Measurements from ENCODE around the gene UNC5A. TPM values are rescaled to one million over a fixed set of nuclear protein-coding genes. Genes with fewer than 3 reads are reported as not detected.

UNC5A gene
- polyA plus RNA-seq, 2 donors = 0.02 TPM; not detected in 1

DNA sequence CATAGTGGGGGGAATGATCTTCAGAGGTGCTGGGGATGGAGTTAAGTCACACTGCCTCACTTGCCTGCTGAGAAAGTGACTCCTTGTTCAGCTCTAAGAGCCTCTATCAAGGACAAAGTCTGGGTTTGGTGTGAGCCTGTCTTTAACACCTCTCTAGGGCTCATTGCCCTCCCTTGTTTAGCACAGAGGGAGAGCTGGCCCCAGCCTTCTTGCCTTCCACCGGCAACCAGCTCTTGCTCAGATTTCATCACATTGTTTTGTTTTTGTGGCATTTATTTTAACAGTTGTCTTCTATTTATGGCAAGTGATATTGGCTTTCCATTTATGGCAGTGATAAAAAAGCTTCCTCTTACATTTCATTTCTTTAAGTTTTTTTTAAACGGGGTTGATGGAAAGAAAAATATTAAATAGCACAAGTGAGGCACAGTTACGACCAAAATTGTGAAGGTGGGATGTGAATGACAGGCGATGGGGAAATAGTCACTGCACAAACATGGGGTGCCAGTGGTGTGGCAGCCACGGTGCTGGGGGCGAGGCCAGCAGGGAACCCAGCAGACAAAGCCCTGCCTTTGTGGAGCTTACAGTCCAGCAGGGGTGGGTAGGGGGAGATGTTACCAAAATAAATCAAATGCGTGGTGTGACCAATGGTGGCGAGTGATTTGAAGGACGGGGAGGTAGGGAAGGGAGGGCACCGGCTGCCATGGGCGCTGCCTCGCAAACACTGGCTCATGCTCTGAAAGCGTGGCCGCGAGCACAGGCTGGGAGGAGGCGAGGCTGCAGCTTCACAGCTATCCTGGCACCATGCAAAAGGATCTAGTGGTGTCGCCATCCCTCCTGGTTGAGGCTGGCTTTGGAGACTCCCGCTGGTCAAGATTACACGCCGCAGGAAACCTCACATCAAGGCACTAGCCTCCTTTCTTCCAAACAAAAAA lies 21.2 kb upstream of the UNC5A start:
- WGBS, 2 donors = 40 to 44% methylated on average over 19 to 20 of the region's 20 CpGs
- no peaks in the 10 kb centered on the region for H3K9me3 ChIP-seq (ENCODE audit: control insufficient read depth in 2 of 2, insufficient read depth in 1 of 2, low read depth in 1 of 2, low read length in 1 of 2)
- H3K36me3 ChIP-seq (ENCODE audit: control insufficient read depth in 2 of 2, insufficient read depth in 2 of 2, low read length in 1 of 2) = no peaks in the 10 kb centered on the region
- H3K27ac ChIP-seq (ENCODE audit: low read depth in 2 of 2, low read length in 1 of 2) = no peak overlapping the region
- no peak overlapping the region for H3K4me3 ChIP-seq (ENCODE audit: low read depth in 1 of 2, low read length in 2 of 2)
- H3K4me1 ChIP-seq (ENCODE audit: control insufficient read depth in 2 of 2, insufficient read depth in 2 of 2, low read length in 1 of 2) = peaks cover 0 to 2% of the 10 kb centered on the region in 2 donors
- H3K27me3 ChIP-seq (ENCODE audit: control insufficient read depth in 1 of 2, insufficient read depth in 2 of 2, low read length in 2 of 2) = peaks cover 0 to 3% of the 10 kb centered on the region in 2 donors

DNA sequence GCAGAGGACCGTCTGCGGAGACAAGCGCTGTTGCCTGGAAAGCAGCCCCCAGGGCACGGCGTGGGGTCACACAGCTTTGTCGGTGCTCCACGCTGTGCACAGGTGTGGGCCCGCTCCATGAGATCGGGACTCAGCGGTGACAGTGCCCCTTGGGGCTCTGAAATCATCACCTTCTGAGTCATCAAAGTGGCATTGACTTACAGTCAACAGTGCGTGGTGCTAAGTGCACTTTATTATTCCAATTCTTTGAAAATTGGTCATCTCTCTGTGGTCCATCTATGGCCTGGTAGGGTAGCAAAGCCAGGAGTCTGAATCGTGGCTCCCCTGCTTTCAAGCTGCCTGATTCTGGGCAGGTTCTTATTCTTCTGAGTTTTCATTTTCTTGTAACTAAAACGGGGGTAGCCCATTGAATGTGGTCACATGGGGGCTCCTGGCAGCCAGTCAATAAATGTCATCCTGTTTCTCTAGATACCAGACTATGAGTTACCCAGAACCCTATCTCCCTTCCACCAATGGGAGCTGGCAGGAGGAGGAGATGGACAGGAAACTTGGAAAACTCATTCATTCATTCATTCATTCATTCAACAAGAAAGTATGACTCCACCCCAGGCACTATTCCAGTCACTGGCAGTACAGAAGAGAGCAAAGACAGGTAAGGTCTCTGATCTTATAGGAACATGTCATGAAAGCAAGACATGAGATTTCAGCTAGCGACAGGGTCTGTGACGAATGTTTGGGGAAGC lies 20.3 kb upstream of the UNC5A start:
- Histone ChIP-seq H3K36me3 (ENCODE audit: control insufficient read depth in 2 of 2, insufficient read depth in 2 of 2, low read length in 1 of 2) (no peaks in the 10 kb centered on the region), H3K4me3 (ENCODE audit: low read depth in 1 of 2, low read length in 2 of 2) (no peak overlapping the region), H3K27me3 (ENCODE audit: control insufficient read depth in 1 of 2, insufficient read depth in 2 of 2, low read length in 2 of 2) (peaks cover 0 to 3% of the 10 kb centered on the region in 2 donors), H3K27ac (ENCODE audit: low read depth in 2 of 2, low read length in 1 of 2) (no peak overlapping the region), H3K9me3 (ENCODE audit: control insufficient read depth in 2 of 2, insufficient read depth in 1 of 2, low read depth in 1 of 2, low read length in 1 of 2) (no peaks in the 10 kb centered on the region), H3K4me1 (ENCODE audit: control insufficient read depth in 2 of 2, insufficient read depth in 2 of 2, low read length in 1 of 2) (peaks cover 0 to 2% of the 10 kb centered on the region in 2 donors)
- 39 to 43% methylated on average over 15 of the region's 15 CpGs for WGBS, 2 donors

DNA sequence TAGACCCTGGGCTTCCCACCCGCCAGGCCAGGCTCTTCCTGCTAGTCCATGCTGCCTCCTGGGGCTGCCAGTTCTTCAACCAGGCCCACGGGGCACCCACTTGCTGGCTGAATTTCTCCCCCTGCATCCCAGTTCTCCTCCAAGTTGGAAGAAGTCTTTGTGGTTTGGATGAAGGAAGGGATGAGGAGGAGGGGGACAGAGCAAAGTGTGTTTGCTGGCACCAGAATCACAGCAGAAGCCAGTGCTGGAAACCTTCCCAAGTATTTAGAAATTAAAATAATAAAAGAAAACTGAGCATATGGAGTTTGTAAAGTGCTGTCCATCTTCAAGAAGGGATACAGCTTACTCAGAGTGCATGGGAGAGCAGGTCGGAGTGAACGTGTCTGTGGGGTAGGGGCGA lies 19.4 kb upstream of the UNC5A start:
- no peak overlapping the region for H3K4me3 ChIP-seq (ENCODE audit: low read depth in 1 of 2, low read length in 2 of 2)
- H3K4me1 ChIP-seq (ENCODE audit: control insufficient read depth in 2 of 2, insufficient read depth in 2 of 2, low read length in 1 of 2) = peaks cover 0 to 2% of the 10 kb centered on the region in 2 donors
- WGBS, 2 donors = 58 to 63% methylated on average over 5 of the region's 5 CpGs
- H3K27me3 ChIP-seq (ENCODE audit: control insufficient read depth in 1 of 2, insufficient read depth in 2 of 2, low read length in 2 of 2) = peaks cover 0 to 3% of the 10 kb centered on the region in 2 donors
- H3K36me3 ChIP-seq (ENCODE audit: control insufficient read depth in 2 of 2, insufficient read depth in 2 of 2, low read length in 1 of 2) = no peaks in the 10 kb centered on the region
- no peak overlapping the region for H3K27ac ChIP-seq (ENCODE audit: low read depth in 2 of 2, low read length in 1 of 2)
- no peaks in the 10 kb centered on the region for H3K9me3 ChIP-seq (ENCODE audit: control insufficient read depth in 2 of 2, insufficient read depth in 1 of 2, low read depth in 1 of 2, low read length in 1 of 2)

DNA sequence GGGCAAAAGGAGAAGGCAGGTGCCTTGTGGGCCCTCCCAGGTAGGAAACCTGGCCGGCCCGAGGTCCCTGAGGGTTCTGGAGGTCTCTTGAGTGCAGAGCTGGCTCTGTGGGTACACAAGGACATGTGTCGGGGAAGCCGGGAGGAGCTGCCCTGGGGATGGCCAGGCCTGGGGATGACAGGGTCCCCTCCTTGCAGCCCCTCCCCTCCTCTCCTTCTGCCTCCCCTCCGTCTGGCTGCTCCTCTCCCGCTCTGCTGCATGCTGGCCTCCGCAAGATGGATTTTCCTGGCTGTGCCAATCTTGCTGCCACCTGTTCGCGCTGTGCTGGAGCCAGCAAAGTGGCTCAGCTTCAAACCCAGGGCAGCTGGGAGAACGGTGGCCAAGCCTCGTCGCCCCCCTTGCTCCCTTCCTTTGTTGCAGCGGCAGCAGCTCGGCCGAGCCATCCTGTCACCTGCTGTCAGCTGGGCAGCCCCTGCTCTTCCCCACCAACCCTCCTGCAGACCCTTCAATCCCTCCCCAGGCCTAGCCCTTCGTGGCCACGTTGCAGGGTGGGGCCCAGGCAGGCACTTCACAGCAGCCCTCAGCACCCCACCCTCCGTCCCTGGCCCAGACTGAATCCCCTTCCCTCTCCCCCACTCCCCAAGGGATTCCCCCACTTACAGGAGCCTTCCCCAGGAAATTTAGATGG lies 17.6 kb upstream of the UNC5A start:
- Histone ChIP-seq H3K27ac (ENCODE audit: low read depth in 2 of 2, low read length in 1 of 2) (no peak overlapping the region), H3K4me3 (ENCODE audit: low read depth in 1 of 2, low read length in 2 of 2) (no peak overlapping the region), H3K27me3 (ENCODE audit: control insufficient read depth in 1 of 2, insufficient read depth in 2 of 2, low read length in 2 of 2) (peaks cover 0 to 3% of the 10 kb centered on the region in 2 donors), H3K36me3 (ENCODE audit: control insufficient read depth in 2 of 2, insufficient read depth in 2 of 2, low read length in 1 of 2) (no peaks in the 10 kb centered on the region), H3K4me1 (ENCODE audit: control insufficient read depth in 2 of 2, insufficient read depth in 2 of 2, low read length in 1 of 2) (peaks cover 0 to 2% of the 10 kb centered on the region in 2 donors), H3K9me3 (ENCODE audit: control insufficient read depth in 2 of 2, insufficient read depth in 1 of 2, low read depth in 1 of 2, low read length in 1 of 2) (no peaks in the 10 kb centered on the region)
- 57 to 60% methylated on average over 17 to 18 of the region's 18 CpGs for WGBS, 2 donors

DNA sequence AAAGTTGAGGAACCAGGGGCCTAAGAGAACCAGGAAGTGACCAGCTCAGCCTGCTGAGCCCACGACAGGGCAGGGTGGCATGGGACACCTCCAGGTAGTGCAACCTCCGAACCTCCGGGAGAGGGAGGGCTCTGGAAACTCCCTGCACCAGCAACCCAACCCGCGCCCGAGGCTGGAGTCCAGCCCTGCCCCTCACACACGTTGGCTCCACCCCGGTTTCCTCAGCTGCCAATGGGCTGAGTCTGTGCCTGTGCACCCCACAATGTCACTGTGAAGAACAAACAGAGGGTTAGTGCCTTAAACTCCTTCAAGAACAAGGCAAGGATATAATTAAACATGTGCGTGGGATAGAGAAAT lies 17.0 kb upstream of the UNC5A start:
- H3K27me3 ChIP-seq (ENCODE audit: control insufficient read depth in 1 of 2, insufficient read depth in 2 of 2, low read length in 2 of 2) = peaks cover 0 to 3% of the 10 kb centered on the region in 2 donors
- WGBS, 2 donors = 18 to 23% methylated on average over 9 of the region's 9 CpGs
- H3K4me3 ChIP-seq (ENCODE audit: low read depth in 1 of 2, low read length in 2 of 2) = no peak overlapping the region
- H3K4me1 ChIP-seq (ENCODE audit: control insufficient read depth in 2 of 2, insufficient read depth in 2 of 2, low read length in 1 of 2) = peaks cover 0 to 2% of the 10 kb centered on the region in 2 donors
- no peaks in the 10 kb centered on the region for H3K9me3 ChIP-seq (ENCODE audit: control insufficient read depth in 2 of 2, insufficient read depth in 1 of 2, low read depth in 1 of 2, low read length in 1 of 2)
- no peak overlapping the region for H3K27ac ChIP-seq (ENCODE audit: low read depth in 2 of 2, low read length in 1 of 2)
- no peaks in the 10 kb centered on the region for H3K36me3 ChIP-seq (ENCODE audit: control insufficient read depth in 2 of 2, insufficient read depth in 2 of 2, low read length in 1 of 2)

DNA sequence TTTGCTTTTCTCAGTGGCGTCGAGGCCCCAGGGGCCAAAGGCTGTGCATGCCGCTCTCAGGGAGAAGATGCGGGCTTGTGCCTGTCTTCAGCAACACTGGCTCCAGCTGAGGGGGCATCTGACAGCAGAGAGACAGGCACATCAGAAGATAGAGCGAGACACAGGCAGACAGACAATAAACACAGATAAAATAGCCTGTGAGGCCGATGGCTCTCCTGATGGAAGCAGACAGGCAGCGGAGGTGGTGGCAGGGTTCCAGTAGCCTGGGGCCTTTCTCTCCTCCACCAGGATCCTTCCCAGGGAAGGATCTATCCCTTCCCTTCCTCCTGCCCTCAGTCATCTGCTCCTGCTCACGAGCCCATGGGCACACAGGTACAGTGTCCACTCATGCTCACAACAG lies 16.6 kb upstream of the UNC5A start:
- H3K9me3 ChIP-seq (ENCODE audit: control insufficient read depth in 2 of 2, insufficient read depth in 1 of 2, low read depth in 1 of 2, low read length in 1 of 2) = no peaks in the 10 kb centered on the region
- no peak overlapping the region for H3K27ac ChIP-seq (ENCODE audit: low read depth in 2 of 2, low read length in 1 of 2)
- H3K4me1 ChIP-seq (ENCODE audit: control insufficient read depth in 2 of 2, insufficient read depth in 2 of 2, low read length in 1 of 2) = peaks cover 0 to 2% of the 10 kb centered on the region in 2 donors
- peaks cover 0 to 3% of the 10 kb centered on the region in 2 donors for H3K27me3 ChIP-seq (ENCODE audit: control insufficient read depth in 1 of 2, insufficient read depth in 2 of 2, low read length in 2 of 2)
- H3K4me3 ChIP-seq (ENCODE audit: low read depth in 1 of 2, low read length in 2 of 2) = no peak overlapping the region
- WGBS, 2 donors = 47% methylated on average over 8 of the region's 8 CpGs
- H3K36me3 ChIP-seq (ENCODE audit: control insufficient read depth in 2 of 2, insufficient read depth in 2 of 2, low read length in 1 of 2) = no peaks in the 10 kb centered on the region

DNA sequence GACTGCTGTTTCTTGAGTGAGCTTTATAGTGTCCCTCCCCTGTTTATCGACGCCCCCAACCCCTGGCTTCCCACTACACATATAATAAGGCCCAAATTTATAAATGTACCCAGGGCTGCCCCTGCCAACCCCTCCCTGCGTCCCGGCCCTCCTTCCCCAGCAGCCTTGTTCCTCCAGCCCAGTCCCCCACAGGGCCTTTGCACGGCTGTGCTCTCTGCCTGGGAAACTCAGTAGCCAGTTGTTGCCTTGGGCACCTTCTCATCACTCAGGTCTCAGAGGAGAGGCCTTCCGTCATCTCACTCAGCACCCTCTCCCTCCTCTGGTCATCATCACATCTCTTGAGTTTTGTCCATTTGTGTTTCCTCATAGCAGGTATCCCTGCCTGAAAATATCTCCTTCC lies 15.8 kb upstream of the UNC5A start:
- Histone ChIP-seq H3K4me3 (ENCODE audit: low read depth in 1 of 2, low read length in 2 of 2) (no peak overlapping the region), H3K27me3 (ENCODE audit: control insufficient read depth in 1 of 2, insufficient read depth in 2 of 2, low read length in 2 of 2) (peaks cover 2 to 3% of the 10 kb centered on the region in 2 donors), H3K27ac (ENCODE audit: low read depth in 2 of 2, low read length in 1 of 2) (no peak overlapping the region), H3K9me3 (ENCODE audit: control insufficient read depth in 2 of 2, insufficient read depth in 1 of 2, low read depth in 1 of 2, low read length in 1 of 2) (no peaks in the 10 kb centered on the region), H3K36me3 (ENCODE audit: control insufficient read depth in 2 of 2, insufficient read depth in 2 of 2, low read length in 1 of 2) (no peaks in the 10 kb centered on the region), H3K4me1 (ENCODE audit: control insufficient read depth in 2 of 2, insufficient read depth in 2 of 2, low read length in 1 of 2) (peaks cover 0 to 2% of the 10 kb centered on the region in 2 donors)
- WGBS, 2 donors = 81 to 88% methylated on average over 6 of the region's 6 CpGs

DNA sequence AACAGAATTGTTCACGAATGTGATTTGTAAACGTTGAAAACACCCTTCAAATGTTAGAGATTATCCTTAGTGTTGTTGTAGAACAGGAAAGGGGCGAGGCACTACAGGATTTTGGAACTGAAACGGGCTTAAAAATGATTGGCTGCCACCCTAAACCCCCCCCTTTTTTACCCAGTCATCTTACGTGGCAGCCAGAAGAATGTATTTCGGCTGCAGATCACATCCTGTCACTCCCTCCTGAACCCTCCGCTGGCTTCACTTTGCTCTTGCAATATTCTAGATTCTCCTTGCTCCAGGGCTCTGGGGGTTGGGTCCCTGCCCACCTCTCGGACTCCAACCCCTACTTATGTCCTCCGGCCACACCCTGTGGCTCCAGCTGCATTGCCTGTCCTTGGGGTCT lies 13.9 kb upstream of the UNC5A start:
- 23 to 32% methylated on average over 9 of the region's 9 CpGs for WGBS, 2 donors
- Histone ChIP-seq H3K4me3 (ENCODE audit: low read depth in 1 of 2, low read length in 2 of 2) (no peak overlapping the region), H3K27me3 (ENCODE audit: control insufficient read depth in 1 of 2, insufficient read depth in 2 of 2, low read length in 2 of 2) (peaks cover 0 to 2% of the 10 kb centered on the region in 2 donors), H3K4me1 (ENCODE audit: control insufficient read depth in 2 of 2, insufficient read depth in 2 of 2, low read length in 1 of 2) (no peaks in the 10 kb centered on the region), H3K27ac (ENCODE audit: low read depth in 2 of 2, low read length in 1 of 2) (no peak overlapping the region), H3K36me3 (ENCODE audit: control insufficient read depth in 2 of 2, insufficient read depth in 2 of 2, low read length in 1 of 2) (no peaks in the 10 kb centered on the region), H3K9me3 (ENCODE audit: control insufficient read depth in 2 of 2, insufficient read depth in 1 of 2, low read depth in 1 of 2, low read length in 1 of 2) (peaks cover 0 to 2% of the 10 kb centered on the region in 2 donors)

DNA sequence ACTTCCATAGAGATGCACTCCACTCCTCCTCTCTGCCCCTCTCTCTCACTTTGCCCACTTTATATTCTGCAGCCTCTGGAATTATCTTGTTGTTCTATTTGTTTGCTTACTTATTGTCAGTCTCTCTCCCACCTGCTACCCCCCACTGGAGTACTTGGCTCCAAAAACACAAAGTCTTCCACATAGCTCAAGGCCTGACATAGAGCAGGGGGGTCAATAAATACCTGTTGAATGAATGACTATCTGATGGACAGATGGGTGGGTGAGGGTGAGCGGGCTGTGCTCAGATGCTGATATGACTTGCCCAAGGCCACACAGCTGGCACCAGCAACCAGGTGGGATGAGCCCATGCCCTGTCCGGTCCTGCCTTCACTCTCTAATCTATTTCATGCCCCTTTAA lies 13.4 kb upstream of the UNC5A start:
- H3K27ac ChIP-seq (ENCODE audit: low read depth in 2 of 2, low read length in 1 of 2) = no peak overlapping the region
- peaks cover 0 to 2% of the 10 kb centered on the region in 2 donors for H3K9me3 ChIP-seq (ENCODE audit: control insufficient read depth in 2 of 2, insufficient read depth in 1 of 2, low read depth in 1 of 2, low read length in 1 of 2)
- H3K27me3 ChIP-seq (ENCODE audit: control insufficient read depth in 1 of 2, insufficient read depth in 2 of 2, low read length in 2 of 2) = peaks cover 0 to 2% of the 10 kb centered on the region in 2 donors
- WGBS, 2 donors = 66 to 71% methylated on average over 2 of the region's 2 CpGs
- H3K4me1 ChIP-seq (ENCODE audit: control insufficient read depth in 2 of 2, insufficient read depth in 2 of 2, low read length in 1 of 2) = no peaks in the 10 kb centered on the region
- H3K4me3 ChIP-seq (ENCODE audit: low read depth in 1 of 2, low read length in 2 of 2) = no peak overlapping the region
- no peaks in the 10 kb centered on the region for H3K36me3 ChIP-seq (ENCODE audit: control insufficient read depth in 2 of 2, insufficient read depth in 2 of 2, low read length in 1 of 2)

Measured in esophagus (tissue), 2 donors.